HEK293 (cell line): ENCODE measurements around the gene NR2C2.

Experiments used
- BCL11A ChIP-seq: fragments of 450-650 bp; formaldehyde crosslinking; IDR thresholded peaks from 2 replicates; pipeline ENCODE4 v1.5.1; 2016; ENCODE audit warnings: low read depth, missing biosample characterization, missing genetic modification characterization
- CTCF ChIP-seq: fragments of 450-650 bp; formaldehyde crosslinking; IDR thresholded peaks from 2 replicates; pipeline ENCODE4 v1.5.1; 2016; ENCODE audit warnings: missing biosample characterization, missing genetic modification characterization
- RBAK ChIP-seq: fragments of 450-650 bp; formaldehyde crosslinking; IDR thresholded peaks from 2 replicates; pipeline ENCODE4 v1.5.1; 2016; ENCODE audit warnings: missing biosample characterization, missing genetic modification characterization
- REST ChIP-seq: fragments of 450-650 bp; formaldehyde crosslinking; IDR thresholded peaks from 2 replicates; pipeline ENCODE4 v1.5.1; 2016; ENCODE audit warnings: missing biosample characterization, missing genetic modification characterization
- ZNF175 ChIP-seq: fragments of 450-650 bp; formaldehyde crosslinking; IDR thresholded peaks from 2 replicates; pipeline ENCODE4 v1.5.1; 2016; ENCODE audit warnings: missing biosample characterization, missing genetic modification characterization
- ZNF510 ChIP-seq: fragments of 450-650 bp; formaldehyde crosslinking; IDR thresholded peaks from 2 replicates; pipeline ENCODE4 v1.5.1; 2018; ENCODE audit warnings: mild to moderate bottlenecking, missing genetic modification characterization, missing biosample characterization; ENCODE audit not compliant: insufficient replicate concordance
- ZNF660 ChIP-seq: fragments of 450-650 bp; IDR thresholded peaks from 2 replicates; pipeline ENCODE4 v1.5.1; 2018; ENCODE audit warnings: missing biosample characterization, mild to moderate bottlenecking, missing genetic modification characterization

- TF ChIP-seq RBAK (tag by site-specific recombination) (no peak), CTCF (tag by site-specific recombination) (no peak), ZNF510 (no peak), BCL11A (tag by site-specific recombination) (no peak), ZNF175 (tag by site-specific recombination) (no peak), ZNF660 (tag by site-specific recombination) (no peak), REST (no peak)
Measured at GRCh38 chr3:15089201-15089600, 141.8 kb downstream of the NR2C2 start.
